K562 (cell line): ENCODE measurements around the gene CIAO2B. TPM values are rescaled to one million over a fixed set of nuclear protein-coding genes. Genes with fewer than 3 reads are reported as not detected.

Source experiments
- ATAC-seq: fragments of 200-7000 bp; cut with Tn5 transposase; 3 replicates; pipeline ENCODE4 v1.9.1; 2020; ENCODE audit warnings: moderate library complexity
- BruUV-seq: library from RNA; stranded (reverse); fragments of 400-500 nt; replicated peaks from 2 replicates; lab custom pipeline; 2021; lab: Mats Ljungman, UMichigan
- CTCF ChIA-PET: fragments of 300-600 bp; formaldehyde crosslinking; extraction: SDS; loops from one replicate; lab custom pipeline; 2021; ENCODE audit warnings: low intra/inter-chr PET ratio; lab: Yijun Ruan, JAX
- POLR2A ChIA-PET: fragments of 300-600, 350-650 bp; sonication (Branson Sonifier 250); formaldehyde crosslinking; extraction: SDS; loops from one replicate; lab custom pipeline; 2021; ENCODE audit warnings: antibody characterized with exemption, inconsistent platforms; lab: Yijun Ruan, JAX
- DNase-seq, 4 experiments: peaks; one replicate each; pipeline versions ENCODE4 v3.0.0 to v3.0.0-alpha.2; 2011 to 2018; ENCODE audit warnings: low spot score in 3 of 4, mixed read lengths in 3 of 4; ENCODE audit errors: extremely low read depth in 1 of 4
- FAIRE-seq: peaks from 2 replicates; lab custom pipeline; 2011; peaks lifted over from hg19 to GRCh38; lab: Jason Lieb, UNC
- H2AFZ ChIP-seq: 2 replicates; pipeline ENCODE4 v1.6.0; 2011; ENCODE audit warnings: low read depth, low read length, control low read depth, inconsistent platforms
- H3K27ac ChIP-seq: fragments of 200-600 bp; 3 replicates; pipeline ENCODE4 v1.8.0; 2011; ENCODE audit warnings: low read depth, mild to moderate bottlenecking, control low read depth, inconsistent platforms, low read length, moderate library complexity, mixed read lengths; ENCODE audit errors: extremely low read depth
- H3K27me3 ChIP-seq, 2 experiments: fragments of 300-600 bp in 1 of 2; 2 replicates in 1 of 2; 3 replicates in 1 of 2; pipeline versions ENCODE4 v1.6.0 to v1.8.0; 2011; ENCODE audit warnings: inconsistent platforms in 2 of 2, low read length in 2 of 2, mild to moderate bottlenecking in 1 of 2, mixed read lengths in 1 of 2, moderate library complexity in 1 of 2; ENCODE audit not compliant: control insufficient read depth in 2 of 2, insufficient read depth in 2 of 2
- H3K36me3 ChIP-seq: fragments of 300-600 bp; 3 replicates; pipeline ENCODE4 v1.8.0; 2011; ENCODE audit warnings: mild to moderate bottlenecking, low read length, inconsistent platforms; ENCODE audit not compliant: control insufficient read depth, insufficient read depth
- H3K4me1 ChIP-seq, 2 experiments: fragments of 200-600 bp in 1 of 2; replicated peaks in 1 of 2; 2 replicates in 1 of 2; 3 replicates in 1 of 2; pipeline versions ENCODE4 v1.5.1 to v1.8.0; 2011; ENCODE audit warnings: inconsistent platforms in 2 of 2, low read length in 2 of 2, mild to moderate bottlenecking in 1 of 2, mixed read lengths in 1 of 2, moderate library complexity in 1 of 2; ENCODE audit not compliant: control insufficient read depth in 2 of 2, insufficient read depth in 2 of 2
- H3K4me2 ChIP-seq: 2 replicates; pipeline ENCODE4 v1.6.1; 2011; ENCODE audit warnings: low read length, control low read depth, inconsistent platforms, mixed read lengths; ENCODE audit not compliant: insufficient read depth
- H3K4me3 ChIP-seq: fragments of 200-600 bp; sonication (generic), shearing (Covaris generic); 2 replicates; pipeline ENCODE4 v1.5.1; 2016; ENCODE audit warnings: control low read depth, inconsistent platforms
- H3K79me2 ChIP-seq: fragments of 200-600 bp; 3 replicates; pipeline ENCODE4 v1.8.0; 2011; ENCODE audit warnings: low read length, inconsistent platforms; ENCODE audit not compliant: control insufficient read depth, insufficient read depth
- H3K9ac ChIP-seq, 2 experiments: 2 replicates each; pipeline versions ENCODE4 v1.6.0 to v1.6.1; 2011; ENCODE audit warnings: low read depth in 2 of 2, low read length in 2 of 2, control low read depth in 1 of 2, inconsistent platforms in 1 of 2, mild to moderate bottlenecking in 1 of 2, mixed read lengths in 1 of 2; ENCODE audit not compliant: insufficient read depth in 1 of 2
- H3K9me1 ChIP-seq: one replicate; pipeline ENCODE4 v1.6.0; 2011; ENCODE audit warnings: inconsistent platforms, mild to moderate bottlenecking, low read length, moderate library complexity; ENCODE audit not compliant: control insufficient read depth, insufficient read depth
- H3K9me3 ChIP-seq: replicated peaks from 2 replicates; pipeline ENCODE4 v1.5.1; 2011; ENCODE audit warnings: low read depth, low read length, inconsistent platforms; ENCODE audit not compliant: control insufficient read depth, insufficient read depth
- H4K20me1 ChIP-seq: replicated peaks from 2 replicates; pipeline ENCODE4 v1.6.1; 2011; ENCODE audit warnings: low read length, inconsistent platforms, mixed read lengths; ENCODE audit not compliant: control insufficient read depth, insufficient read depth
- FIP1L1 ChIP-seq: fragments of 200-400 bp; formaldehyde crosslinking; IDR thresholded peaks from 2 replicates; pipeline ENCODE4 v1.6.1; 2018; ENCODE audit warnings: mild to moderate bottlenecking, low read depth, low read length; ENCODE audit not compliant: poor library complexity, severe bottlenecking
- PYGO2 ChIP-seq: fragments of 450-650 bp; IDR thresholded peaks from 2 replicates; pipeline ENCODE4 v1.6.1; 2016; ENCODE audit warnings: mild to moderate bottlenecking, missing genetic modification characterization, moderate library complexity, missing compliant biosample characterization
- RBFOX2 ChIP-seq: fragments of 200-400 bp; formaldehyde crosslinking; IDR thresholded peaks from 2 replicates; pipeline ENCODE4 v1.6.1; 2017; ENCODE audit warnings: low read depth, mild to moderate bottlenecking, low read length, moderate library complexity
- TAF9B ChIP-seq: fragments of 450-650 bp; IDR thresholded peaks from 2 replicates; pipeline ENCODE4 v1.6.1; 2018; ENCODE audit warnings: mild to moderate bottlenecking; ENCODE audit not compliant: partially characterized antibody
- XRCC5 ChIP-seq: fragments of 200-400 bp; formaldehyde crosslinking; IDR thresholded peaks from 2 replicates; pipeline ENCODE4 v1.6.1; 2017; ENCODE audit warnings: low read depth, mild to moderate bottlenecking, low read length
- ZFX ChIP-seq: sonication (generic); formaldehyde crosslinking; IDR thresholded peaks from 2 replicates; pipeline ENCODE4 v1.8.0; 2022; ENCODE audit warnings: mild to moderate bottlenecking, missing genetic modification reagents, moderate library complexity
- ZNF280B ChIP-seq: fragments of 250-450 bp; sonication (Bioruptor Pico); IDR thresholded peaks from 2 replicates; pipeline ENCODE4 v1.5.1; 2021; ENCODE audit warnings: mild to moderate bottlenecking
- WGBS: fragments of 100-300 bp; shearing (Covaris generic); methylation state at CpG from one replicate; pipeline ENCODE4 v1.1.6; 2016; ENCODE audit warnings: low coverage, mixed read lengths; ENCODE audit not compliant: insufficient coverage; ENCODE audit errors: missing lambda C conversion rate; 5-methylcytosine and 5-hydroxymethylcytosine counted together
- in situ Hi-C: fragments of 300-500 bp; cut with MboI; formaldehyde crosslinking; loops from 4 replicates; pipeline ENCODE4 v1.15.0; 2018; ENCODE audit warnings: inconsistent platforms, mixed read lengths
- intact Hi-C: fragments of 100-400 bp; cut with micrococcal nuclease; formaldehyde crosslinking; loops from 2 replicates; pipeline ENCODE4 v1.14.2; 2022
- polyA plus RNA-seq, 8 experiments: library from polyadenylated mRNA; depleted of rRNA in 4 of 8; stranded (reverse) in 5 of 8; unstranded in 3 of 8; fragments of >200 nt; fragmentation: Nextera tagmentation in 2 of 8; fragmentation: Illumina TruSeq in 1 of 8; extraction: Ambion mirVana in 2 of 8; extraction: Trizol in 1 of 8; gene quantifications; 2 replicates each; pipeline versions ENCODE4 v1.2.1 to v1.2.3, GENCODE V29; 2011 to 2014; ENCODE audit warnings: inconsistent platforms in 1 of 8, missing spikeins in 1 of 8
- total RNA-seq, 7 experiments: library from RNA; depleted of rRNA in 6 of 7; stranded (reverse); fragments of >200 nt in 6 of 7; fragmentation: Illumina TruSeq in 2 of 7; extraction: Trizol in 2 of 7; gene quantifications; 2 replicates each; pipeline versions ENCODE4 v1.2.1 to v1.2.3, GENCODE V29; 2011 to 2021; ENCODE audit warnings: low replicate concordance in 1 of 7

Gene CIAO2B
- total and polyA plus RNA-seq, 9 of the 15 experiments (the other 6 are each of a cell fraction or from before 2014, with no cell fraction given), result 86.8 to 182 (median 113) TPM

- CTCF ChIA-PET, result interaction anchor here (0.6 kb wide), 1 partner anchor 219 kb away, joined by 3 read pairs; no protein-coding TSS in a partner anchor
- TF ChIP-seq ZFX (CRISPR knock-in tag) (peak; percentile 12; the same call in 1 of the 2 replicates), TAF9B (no peak)
- H3K4me3 ChIP-seq, result peak overlapping the region; percentile 99; the same call in 1 of the 2 replicates
Measured at GRCh38 chr16:66936462-66936861, 2.3 kb upstream of the CIAO2B start.

GRCh38 chr16:66935314-66936011 is 1.3 kb upstream of the CIAO2B start, which contains the start of gene CES2:
Gene CES2 (plus strand): TSS chr16:66935516. CDS start chr16:66935636, 120 bp downstream.
- peak within 1 kb of the TSS; percentile 98 to 100 for H3K9ac ChIP-seq
- H3K27ac ChIP-seq, result peak within 1 kb of the TSS; percentile 90
- 27% methylated on average over 40 of the region's 44 CpGs for WGBS
- intact Hi-C loops, result no loop called here
- H3K79me2 ChIP-seq, result peaks cover 49% of the 10 kb centered on the region
- CTCF ChIA-PET, result interaction anchor here (0.7 kb wide), 1 partner anchor 41 kb away, joined by 5 read pairs; no protein-coding TSS in a partner anchor
- in situ Hi-C loops, result no loop called here
- peak within 1 kb of the TSS; percentile 100 for H3K4me2 ChIP-seq
- H3K9me3 ChIP-seq, result no peaks in the 10 kb centered on the region
- peaks cover 21 to 47% of the 10 kb centered on the region in 2 experiments for H3K4me1 ChIP-seq
- DNase-seq (peak in 3 of 4 experiments; percentile 31 to 60 (median 58)), FAIRE-seq (no peak), ATAC-seq (peak; percentile 37)
- peak within 1 kb of the TSS; percentile 98 for H2AFZ ChIP-seq
- POLR2A ChIA-PET, result interaction anchor here (0.5 to 0.6 kb wide), 2 partner anchors 33 to 476 kb away, joined by 3 read pairs; no protein-coding TSS in a partner anchor
- BruUV-seq, result no TSS peak
- H3K4me3 ChIP-seq, result peak within 1 kb of the TSS; percentile 99
- peaks cover 10% of the 10 kb centered on the region; the same call in 1 of the 2 replicates for H4K20me1 ChIP-seq
- H3K27me3 ChIP-seq, result no peaks in the 10 kb centered on the region
- H3K36me3 ChIP-seq, result peaks cover 60% of the 10 kb centered on the region; the same call in 2 of the 3 replicates
- peaks cover 4% of the 10 kb centered on the region for H3K9me1 ChIP-seq
- TF ChIP-seq ZNF280B (no peak), FIP1L1 (peak; percentile 43), RBFOX2 (peak; percentile 49; the same call in 1 of the 2 replicates), XRCC5 (no peak), PYGO2 (tag) (no peak)

More at GRCh38 chr16:66936462-66936861, 2.3 kb upstream of the CIAO2B start:
- Histone ChIP-seq H3K4me1 (peaks cover 21 to 47% of the 10 kb centered on the region in 2 experiments), H3K27me3 (no peaks in the 10 kb centered on the region), H3K9me1 (peaks cover 4% of the 10 kb centered on the region), H3K4me2 (peak overlapping the region; percentile 100; the same call in 1 of the 2 replicates), H3K9ac (peak overlapping the region; percentile 98 to 100; a peak in 3 of 4 replicates), H4K20me1 (peaks cover 10% of the 10 kb centered on the region; the same call in 1 of the 2 replicates), H3K36me3 (peaks cover 68% of the 10 kb centered on the region; the same call in 2 of the 3 replicates), H3K79me2 (peaks cover 49% of the 10 kb centered on the region), H3K9me3 (no peaks in the 10 kb centered on the region), H2AFZ (no peak overlapping the region), H3K27ac (no peak overlapping the region)
- intact Hi-C loops, result no loop called here
- FAIRE-seq, result peak; percentile 44
- POLR2A ChIA-PET, result interaction anchor here (0.6 kb wide), 2 partner anchors 34 to 475 kb away, joined by 3 read pairs; no protein-coding TSS in a partner anchor
- BruUV-seq, result no TSS peak
- in situ Hi-C loops, result no loop called here
- 71% methylated on average over 6 of the region's 6 CpGs for WGBS
- DNase-seq, result no peak
- no peak for ATAC-seq
